Measurements from ENCODE around the gene HERPUD1. TPM values are rescaled to one million over a fixed set of nuclear protein-coding genes. Genes with fewer than 3 reads are reported as not detected.
"Not testable (repeated sequence)": the region's sequence is repeated elsewhere in the genome, so short reads cannot be mapped to it uniquely, and the experiment has no call there.

Gene HERPUD1
- 114 TPM for total RNA-seq
- long read RNA-seq, transcript HERPUD1-204 (8 exons, 2,946 nt), result major isoform, 61 of 72 reads
- long read RNA-seq, transcript HERPUD1-201 (8 exons, 1,862 nt), result minor isoform, 6 of 72 reads
- long read RNA-seq, partial matches to known transcripts, result 1 of 72 reads
- long read RNA-seq, other reads (novel, unspliced or antisense), result 3 of 72 reads

DNA sequence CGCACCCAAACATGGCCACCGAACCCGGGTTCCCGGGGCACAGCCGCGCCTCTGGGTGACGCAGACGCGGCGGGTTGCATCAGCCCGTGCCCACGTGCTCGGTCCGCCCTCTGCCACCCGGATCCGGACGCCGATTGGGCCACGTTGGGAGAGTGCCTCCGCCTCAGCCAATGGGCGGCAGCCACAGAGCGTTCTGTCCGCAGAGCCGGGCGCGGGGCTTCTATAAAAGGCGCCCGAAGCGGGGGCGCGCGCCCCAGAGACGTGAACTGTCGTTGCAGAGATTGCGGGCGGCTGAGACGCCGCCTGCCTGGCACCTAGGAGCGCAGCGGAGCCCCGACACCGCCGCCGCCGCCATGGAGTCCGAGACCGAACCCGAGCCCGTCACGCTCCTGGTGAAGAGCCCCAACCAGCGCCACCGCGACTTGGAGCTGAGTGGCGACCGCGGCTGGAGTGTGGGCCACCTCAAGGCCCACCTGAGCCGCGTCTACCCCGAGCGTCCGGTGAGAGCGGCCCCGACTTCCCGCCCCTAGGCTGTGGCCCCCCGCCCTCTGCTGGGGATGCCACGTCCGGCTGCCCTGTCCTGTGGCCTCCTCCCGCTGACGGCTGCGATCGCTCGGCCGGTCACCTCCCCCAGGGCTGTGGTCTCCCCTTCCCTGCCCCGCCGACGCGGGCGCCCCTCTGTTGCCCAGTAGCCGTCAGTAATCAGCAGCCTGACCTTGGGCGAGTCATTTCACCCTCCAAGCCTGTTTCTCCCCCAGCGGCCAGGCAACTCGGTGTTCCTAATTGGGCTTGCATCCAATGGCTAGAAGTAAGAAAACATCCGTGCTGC, at the start of gene HERPUD1:
Gene HERPUD1 (plus strand): TSS at position 251 of the 829 bp plus-strand sequence. CDS start 103 bp downstream, at position 354.
- intact Hi-C loops (cut with DNase I), result loop anchor here (5.0 to 10.0 kb wide), 2 partner anchors 65 to 253 kb away; partner anchors contain the start of genes PSME3IP1, RSPRY1 and SLC12A3
- DNase-seq (ENCODE audit: missing footprints) (peak; percentile 99), ATAC-seq (peak; percentile 97)

DNA sequence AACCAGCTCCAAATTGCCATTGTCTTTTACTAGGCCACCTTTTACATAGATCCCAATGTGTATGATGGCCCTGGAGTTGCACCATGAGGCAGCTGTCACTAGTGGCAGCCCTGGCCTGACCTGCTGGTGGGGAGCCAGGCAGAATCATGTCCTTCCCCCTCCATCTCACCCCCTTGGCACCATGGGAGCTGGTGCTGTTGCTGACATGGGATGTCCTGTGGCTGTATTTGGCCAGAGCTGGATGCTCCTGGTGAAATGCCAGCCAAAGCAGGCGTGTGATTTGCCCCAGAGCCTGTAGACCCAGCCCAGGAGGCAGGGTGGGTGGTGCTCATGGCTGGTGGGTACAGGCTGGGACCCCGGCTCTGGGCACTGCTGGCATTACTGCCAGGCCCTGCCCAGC, 48.4 kb upstream of the HERPUD1 start:
- intact Hi-C loops (cut with DNase I), result no loop called here
- ATAC-seq (no peak), DNase-seq (ENCODE audit: missing footprints) (no peak)

DNA sequence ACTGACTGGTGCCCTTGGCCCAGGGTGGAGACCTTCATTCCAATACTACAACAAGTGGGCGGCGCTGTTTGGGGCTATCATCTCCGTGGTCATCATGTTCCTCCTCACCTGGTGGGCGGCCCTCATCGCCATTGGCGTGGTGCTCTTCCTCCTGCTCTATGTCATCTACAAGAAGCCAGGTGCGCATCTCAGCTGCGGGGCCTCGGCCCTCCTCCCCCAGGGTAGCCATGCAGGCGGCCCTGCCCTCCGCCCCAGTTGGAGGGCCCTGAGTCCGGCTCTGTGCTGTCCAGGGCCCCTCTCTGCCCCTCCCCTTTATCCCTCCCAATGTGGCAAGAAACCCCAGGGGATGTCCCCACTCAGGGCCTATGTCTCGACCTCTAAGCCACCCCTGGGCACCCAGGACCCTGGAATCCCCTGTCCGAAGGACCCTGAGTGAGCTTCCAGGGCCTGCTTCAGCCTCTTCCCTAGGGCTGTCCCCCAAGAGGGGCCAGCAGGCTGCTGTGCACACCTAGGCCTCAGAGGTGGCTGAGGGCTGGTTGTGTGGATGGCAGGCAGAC, 47.8 kb upstream of the HERPUD1 start:
- no peak for ATAC-seq

DNA sequence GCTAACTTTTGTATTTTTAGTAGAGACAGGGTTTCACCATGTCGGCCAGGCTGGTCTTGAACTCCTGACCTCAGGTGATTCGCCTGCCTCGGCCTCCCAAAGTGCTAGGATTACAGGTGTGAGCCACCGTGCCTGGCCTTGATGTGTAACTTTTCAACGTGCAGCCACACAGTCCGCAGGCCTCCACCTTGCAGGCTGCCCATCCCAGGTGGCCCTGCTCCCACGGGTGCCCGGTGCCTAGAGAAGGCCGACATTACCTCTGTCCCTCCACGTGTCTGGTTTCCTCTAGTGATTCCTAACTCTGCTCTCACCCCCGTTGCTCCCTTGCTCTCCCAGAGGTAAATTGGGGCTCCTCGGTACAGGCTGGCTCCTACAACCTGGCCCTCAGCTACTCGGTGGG, 47.0 kb upstream of the HERPUD1 start:
- DNase-seq (ENCODE audit: missing footprints), result peak; percentile 42
- intact Hi-C loops (cut with DNase I); ATAC-seq: not testable (repeated sequence)

More for the DNA sequence above, 47.8 kb upstream of the HERPUD1 start:
- intact Hi-C loops (cut with DNase I), result no loop called here
- peak; percentile 66 for DNase-seq (ENCODE audit: missing footprints)

DNA sequence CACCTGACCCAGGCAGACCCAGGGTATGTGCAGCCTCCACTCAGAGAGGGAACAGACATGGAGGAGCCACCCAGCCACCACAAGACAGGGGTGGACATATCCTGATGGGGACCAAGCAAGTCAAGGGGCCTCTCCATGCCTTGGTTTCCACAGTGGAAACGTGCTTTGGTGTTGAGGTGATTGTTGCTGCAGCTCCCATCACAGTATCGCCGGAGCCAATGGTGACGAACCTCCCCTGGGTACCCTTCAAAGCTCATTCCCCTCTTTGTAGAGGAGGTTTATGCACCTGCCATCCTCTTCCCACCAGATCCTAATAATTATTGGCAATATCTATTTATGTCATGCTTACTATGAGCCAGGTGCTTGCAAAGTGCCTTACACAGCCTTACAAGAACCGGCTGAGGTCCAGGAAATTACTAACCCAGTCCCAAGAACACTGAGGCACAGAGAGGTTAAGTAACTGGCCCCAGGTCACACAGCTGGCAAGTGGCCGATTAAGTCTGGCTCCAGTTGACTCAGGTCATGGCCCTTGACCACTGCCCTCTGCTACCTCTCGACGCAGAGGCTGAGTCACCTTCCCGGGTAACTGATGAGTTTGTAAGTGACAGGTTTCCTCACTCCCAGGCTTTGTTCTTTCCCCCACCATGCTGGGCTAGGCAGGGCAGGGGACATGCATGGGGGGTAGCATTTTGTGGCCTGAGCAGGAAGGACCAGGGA, 46.3 kb upstream of the HERPUD1 start:
- no peak for ATAC-seq
- DNase-seq (ENCODE audit: missing footprints), result peak; percentile 34
- intact Hi-C loops (cut with DNase I), result no loop called here

GRCh38 chr16:56886296-56886695, 45.6 kb upstream of the HERPUD1 start:
- DNase-seq (ENCODE audit: missing footprints) (peak; percentile 20), ATAC-seq (no peak)
- intact Hi-C loops (cut with DNase I), result no loop called here

- intact Hi-C loops (cut with DNase I), result no loop called here
- peak; percentile 31 for DNase-seq (ENCODE audit: missing footprints)
- no peak for ATAC-seq
These were observed 45.1 kb upstream of the HERPUD1 start for GRCh38 chr16:56886826-56887225.

DNA sequence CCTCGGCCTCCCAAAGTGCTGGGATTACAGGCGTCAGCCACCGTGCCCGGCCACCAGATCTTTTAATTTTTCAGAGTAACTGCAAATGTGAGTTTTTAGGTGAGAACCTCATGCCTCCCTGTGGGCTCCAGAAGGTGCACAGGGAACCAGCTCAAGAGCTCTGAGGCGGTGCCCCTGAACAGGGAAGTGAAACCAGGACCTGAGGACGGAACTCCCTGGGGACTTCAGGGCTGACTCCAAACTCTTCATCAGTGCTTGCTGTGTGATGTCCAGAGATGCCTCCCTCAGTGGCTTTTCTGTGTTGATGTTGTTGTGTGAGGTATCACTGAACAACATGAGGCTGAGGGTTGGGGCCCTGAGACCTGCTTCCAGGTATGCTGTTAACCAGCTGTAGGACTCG, 43.1 kb upstream of the HERPUD1 start:
- intact Hi-C loops (cut with DNase I), result no loop called here
- DNase-seq (ENCODE audit: missing footprints), result peak; percentile 33
- ATAC-seq, result no peak

GRCh38 chr16:56889206-56889605, 42.7 kb upstream of the HERPUD1 start:
- intact Hi-C loops (cut with DNase I), result no loop called here
- ATAC-seq (no peak), DNase-seq (ENCODE audit: missing footprints) (peak; percentile 28)

GRCh38 chr16:56891685-56892084, 40.3 kb upstream of the HERPUD1 start:
- ATAC-seq (peak; percentile 28), DNase-seq (ENCODE audit: missing footprints) (no peak)
- intact Hi-C loops (cut with DNase I), result no loop called here

DNA sequence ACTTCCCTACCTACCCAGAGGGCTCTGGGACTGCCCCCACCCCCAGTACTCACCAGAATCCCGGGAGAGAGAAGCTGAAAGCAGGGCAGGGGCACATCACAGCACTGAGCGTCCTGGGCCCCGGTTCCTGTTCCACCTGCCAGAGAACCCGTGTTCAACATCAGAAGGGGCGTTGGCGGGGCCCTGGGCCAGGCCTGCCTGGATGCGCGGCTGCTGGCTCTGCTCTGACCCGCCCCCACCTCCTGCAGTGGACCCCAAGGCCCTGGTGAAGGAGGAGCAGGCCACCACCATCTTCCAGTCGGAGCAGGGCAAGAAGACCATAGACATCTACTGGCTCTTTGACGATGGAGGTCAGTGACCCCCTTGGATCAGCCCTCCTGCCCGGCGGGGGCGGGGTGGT, 39.2 kb upstream of the HERPUD1 start:
- DNase-seq (ENCODE audit: missing footprints) (peak; percentile 20), ATAC-seq (no peak)
- intact Hi-C loops (cut with DNase I), result no loop called here

DNA sequence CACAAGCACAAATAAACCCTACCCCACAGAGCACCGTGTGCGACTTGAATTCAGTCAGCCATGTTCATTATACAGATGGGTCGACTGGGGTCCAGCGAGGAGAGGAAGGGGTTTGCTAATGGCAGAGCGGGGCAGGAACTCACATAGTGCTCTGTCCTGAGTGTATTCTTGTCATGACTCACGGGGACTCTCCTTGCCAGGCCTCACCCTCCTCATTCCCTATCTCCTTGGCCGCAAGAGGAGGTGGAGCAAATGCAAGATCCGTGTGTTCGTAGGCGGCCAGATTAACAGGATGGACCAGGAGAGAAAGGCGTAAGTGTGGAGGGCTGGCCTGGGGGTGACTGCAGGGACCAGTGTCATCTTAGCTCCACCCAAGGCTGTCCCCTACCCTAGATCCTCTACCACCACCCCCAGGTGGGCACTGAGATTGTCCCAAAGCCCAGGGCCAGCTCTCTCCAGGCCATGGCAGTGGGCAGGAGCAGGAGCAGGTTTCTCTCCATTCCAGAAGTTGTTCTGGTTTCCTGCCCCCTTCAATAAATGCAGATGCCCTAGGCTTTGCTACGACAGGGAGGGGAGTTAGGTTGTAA, 37.5 kb upstream of the HERPUD1 start:
- ATAC-seq (no peak), DNase-seq (ENCODE audit: missing footprints) (no peak)
- intact Hi-C loops (cut with DNase I), result no loop called here

DNA sequence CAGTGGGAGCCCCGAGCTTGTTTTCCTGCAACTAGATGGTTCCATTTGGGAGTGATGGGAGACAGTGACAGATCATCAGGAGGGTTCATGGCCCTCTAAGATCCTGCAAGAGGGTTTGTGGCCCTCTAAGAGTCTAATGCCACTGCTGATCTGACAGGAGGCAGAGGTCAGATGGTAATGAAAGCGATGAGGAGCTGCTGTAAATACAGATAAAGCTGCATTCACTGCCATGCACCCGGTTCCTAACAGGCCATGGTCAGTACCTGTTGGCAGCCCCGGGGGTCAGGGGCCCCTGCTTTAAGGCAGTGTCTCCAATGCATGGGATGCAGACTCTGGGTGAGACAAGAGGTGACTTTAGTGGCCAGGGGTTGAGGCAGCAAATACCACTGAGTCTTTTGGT, 36.1 kb upstream of the HERPUD1 start:
- ATAC-seq, result no peak
- intact Hi-C loops (cut with DNase I), result no loop called here
- DNase-seq (ENCODE audit: missing footprints), result no peak

DNA sequence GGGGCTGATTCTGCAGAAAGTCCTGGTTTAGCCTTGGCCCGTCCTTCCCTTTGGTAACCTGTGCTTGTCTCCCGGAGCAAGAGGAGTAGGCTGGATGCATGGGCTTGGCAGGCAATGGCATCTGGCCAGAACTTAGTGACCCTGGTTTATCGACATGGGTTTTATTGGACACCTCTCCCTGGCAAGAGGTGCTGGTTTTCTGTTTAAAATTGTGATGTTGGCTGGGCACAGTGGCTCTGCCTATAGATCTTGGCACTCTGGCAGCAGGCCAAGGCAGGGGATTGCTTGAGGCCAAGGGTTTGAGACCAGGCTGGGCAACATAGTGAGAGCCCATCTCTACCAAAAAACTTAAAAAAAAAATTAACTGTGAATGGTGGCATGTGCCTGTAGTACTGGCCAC, 35.7 kb upstream of the HERPUD1 start:
- intact Hi-C loops (cut with DNase I), result no loop called here
- DNase-seq (ENCODE audit: missing footprints), result no peak
- ATAC-seq, result no peak

DNA sequence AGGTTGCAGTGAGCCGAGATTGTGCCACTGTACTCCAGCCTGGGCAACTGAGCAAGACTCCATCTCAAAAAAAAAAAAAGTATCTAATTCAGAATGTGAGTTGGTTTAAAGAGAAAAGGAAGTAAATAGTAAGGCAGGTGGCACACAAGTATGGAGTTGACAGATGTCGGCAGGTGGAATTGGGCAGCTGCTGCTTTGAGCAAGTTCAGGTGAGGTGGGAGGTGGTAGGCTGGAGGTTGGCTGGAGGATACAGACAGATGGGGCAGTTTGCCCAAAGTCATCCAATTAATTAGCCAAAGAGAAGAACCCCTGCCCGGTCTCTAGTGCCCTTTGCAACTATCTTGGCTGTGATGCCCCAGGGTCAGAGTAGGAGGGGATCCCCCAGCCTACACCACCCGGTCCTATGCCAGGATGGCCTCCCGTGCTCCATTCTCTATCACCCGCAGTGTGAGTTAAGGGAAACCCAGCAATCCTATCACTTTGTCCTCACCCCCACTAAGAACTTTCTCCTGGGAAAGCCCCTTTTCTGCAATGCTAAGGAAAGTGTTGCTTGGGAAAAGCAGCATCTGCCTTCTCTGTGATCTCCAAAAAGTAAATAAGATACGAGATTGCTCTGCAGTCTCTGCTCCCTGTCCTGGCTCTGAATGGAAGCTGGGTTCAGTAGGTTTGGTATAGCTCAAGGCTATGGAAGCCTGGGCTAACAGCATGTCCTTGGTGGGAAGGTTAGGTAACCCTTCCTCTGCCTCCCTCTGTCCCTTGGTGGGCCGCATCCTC, 34.7 kb upstream of the HERPUD1 start:
- DNase-seq (ENCODE audit: missing footprints) (peak; percentile 14), ATAC-seq (no peak)
- intact Hi-C loops (cut with DNase I), result no loop called here

GRCh38 chr16:56898847-56899246, 33.1 kb upstream of the HERPUD1 start:
- no peak for DNase-seq (ENCODE audit: missing footprints)
- intact Hi-C loops (cut with DNase I), result no loop called here

GRCh38 chr16:56903866-56904265, 28.1 kb upstream of the HERPUD1 start:
- intact Hi-C loops (cut with DNase I), result no loop called here
- ATAC-seq, result no peak

More at GRCh38 chr16:56898847-56899246, 33.1 kb upstream of the HERPUD1 start:
- ATAC-seq, result no peak

DNA sequence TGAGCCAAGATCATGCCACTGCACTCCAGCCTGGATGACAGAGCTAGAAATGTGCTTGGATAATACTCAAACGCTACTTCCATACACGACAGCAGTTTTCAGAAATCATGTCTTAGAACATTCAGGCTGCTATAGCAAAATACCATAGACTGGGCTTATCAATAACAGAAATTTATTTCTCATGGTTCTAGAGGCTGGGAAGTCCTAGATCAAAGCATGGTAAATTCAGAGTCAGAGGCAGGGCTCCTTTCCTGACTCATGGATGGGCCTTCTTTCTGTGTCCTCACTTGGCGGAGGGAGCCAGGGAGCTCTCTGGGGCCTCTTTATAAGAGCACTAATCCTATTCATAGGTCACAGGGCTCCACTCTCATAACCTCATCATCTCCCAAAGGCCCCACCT, 24.5 kb upstream of the HERPUD1 start:
- ATAC-seq (no peak), DNase-seq (ENCODE audit: missing footprints) (no peak)
- intact Hi-C loops (cut with DNase I), result no loop called here

More at GRCh38 chr16:56903866-56904265, 28.1 kb upstream of the HERPUD1 start:
- DNase-seq (ENCODE audit: missing footprints), result no peak
